ENCODE results near the gene EPHB4.

Gene EPHB4

DNA sequence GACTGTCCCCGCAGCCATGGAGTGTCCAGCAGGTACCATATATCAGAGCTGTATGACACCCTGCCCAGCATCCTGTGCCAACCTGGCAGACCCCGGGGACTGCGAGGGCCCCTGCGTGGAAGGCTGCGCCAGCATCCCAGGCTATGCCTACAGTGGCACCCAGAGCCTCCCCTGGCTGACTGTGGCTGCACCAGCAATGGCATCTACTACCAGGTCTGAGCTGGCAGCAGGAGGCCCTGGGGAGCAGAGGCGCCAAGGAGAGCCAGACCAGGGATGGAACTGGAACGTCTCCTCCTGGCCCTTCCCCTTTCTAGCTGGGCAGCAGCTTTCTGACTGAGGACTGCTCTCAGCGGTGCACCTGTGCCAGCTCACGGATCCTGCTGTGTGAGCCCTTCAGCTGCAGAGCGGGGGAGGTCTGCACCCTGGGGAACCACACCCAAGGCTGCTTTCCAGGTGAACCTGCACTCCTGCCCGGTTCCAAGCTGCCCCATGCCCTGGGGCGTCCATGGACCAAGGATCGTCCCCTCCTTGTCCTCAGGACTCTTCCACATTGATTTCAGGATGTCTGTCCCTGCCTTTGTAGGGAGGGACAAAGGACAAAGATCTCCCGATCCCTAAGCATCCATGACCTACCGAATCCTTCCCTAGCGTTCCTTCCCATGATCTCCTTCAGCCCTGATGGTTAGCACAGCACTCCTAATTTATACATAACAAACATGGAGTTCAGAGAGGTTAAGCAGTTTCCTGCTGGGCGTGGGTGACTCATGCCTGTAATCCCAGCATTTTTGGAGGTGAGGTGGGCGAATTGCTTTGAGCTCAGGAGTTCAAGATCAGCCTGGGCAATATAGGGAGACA is 33.3 kb downstream of the EPHB4 start:
- TF ChIP-seq CTCF (IDR thresholded peaks at IDR 0.05; ENCODE audit: control extremely low read depth, extremely low read depth, low read depth, missing control alignments): no peak
- CTCF ChIA-PET: interaction anchor here (1.4 to 3.3 kb wide), 3 partner anchors 12 to 88 kb away, joined by 3 to 24 read pairs (median 6); partner anchors contain the start of genes POP7 and SLC12A9
- POLR2A ChIA-PET: no interaction called here
- DNase-seq (ENCODE audit: extremely low spot score): no peak

GRCh38 chr7:100791881-100792666 is 35.2 kb downstream of the EPHB4 start:
- no peak for DNase-seq (ENCODE audit: extremely low spot score)
- ChIA-PET CTCF (interaction anchor here (0.9 kb wide), 1 partner anchor 9 kb away, joined by 3 read pairs; no protein-coding TSS in a partner anchor), POLR2A (interaction anchor here (0.5 to 0.6 kb wide), 2 partner anchors 142 to 158 kb away, joined by 3 read pairs; no protein-coding TSS in a partner anchor)
- no peak for TF ChIP-seq CTCF (IDR thresholded peaks at IDR 0.05; ENCODE audit: control extremely low read depth, extremely low read depth, low read depth, missing control alignments)

- no peak for DNase-seq (ENCODE audit: extremely low spot score)
- ChIA-PET CTCF (interaction anchor here (1.4 to 3.2 kb wide), 5 partner anchors 11 to 64 kb away, joined by 3 to 15 read pairs (median 9); partner anchors contain the start of gene SLC12A9), POLR2A (no interaction called here)
These were observed 38.3 kb downstream of the EPHB4 start for GRCh38 chr7:100789055-100789454.

DNA sequence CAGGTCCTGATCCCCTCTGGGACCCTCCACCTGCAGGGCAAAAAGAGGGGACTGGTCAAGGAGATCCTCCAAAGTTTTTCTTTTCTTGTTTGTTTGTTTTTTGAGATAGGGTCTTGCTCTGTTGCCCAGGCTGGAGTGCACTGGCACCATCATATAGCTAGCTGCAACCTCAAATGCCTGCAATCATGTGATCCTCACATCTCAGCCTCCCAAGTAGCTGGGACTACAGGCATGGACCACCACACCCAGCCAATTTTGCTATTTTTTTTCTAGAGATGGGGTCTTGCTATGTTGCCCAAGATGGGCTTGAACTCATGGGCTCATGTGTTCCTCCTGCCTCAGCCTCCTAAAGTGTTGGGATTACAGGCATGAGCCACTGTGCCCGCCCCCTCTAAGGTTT is 41.0 kb downstream of the EPHB4 start:
- POLR2A ChIA-PET: no interaction called here
- TF ChIP-seq CTCF (IDR thresholded peaks at IDR 0.05; ENCODE audit: control extremely low read depth, extremely low read depth, low read depth, missing control alignments): no peak
- DNase-seq (ENCODE audit: extremely low spot score): no peak
- CTCF ChIA-PET: interaction anchor here (0.9 to 2.7 kb wide), 3 partner anchors 10 to 66 kb away, joined by 3 to 9 read pairs (median 4); partner anchors contain the start of gene SLC12A9

More at GRCh38 chr7:100789055-100789454, 38.3 kb downstream of the EPHB4 start:
- no peak for TF ChIP-seq CTCF (IDR thresholded peaks at IDR 0.05; ENCODE audit: control extremely low read depth, extremely low read depth, low read depth, missing control alignments)

- no peak for DNase-seq (ENCODE audit: extremely low spot score)
- ChIA-PET POLR2A (no interaction called here), CTCF (interaction anchor here (0.6 to 1.5 kb wide), 2 partner anchors 10 to 67 kb away, joined by 3 to 4 read pairs; partner anchors contain the start of gene SLC12A9)
- TF ChIP-seq CTCF (IDR thresholded peaks at IDR 0.05; ENCODE audit: control extremely low read depth, extremely low read depth, low read depth, missing control alignments): no peak
These were observed 41.4 kb downstream of the EPHB4 start for GRCh38 chr7:100785878-100786277.

DNA sequence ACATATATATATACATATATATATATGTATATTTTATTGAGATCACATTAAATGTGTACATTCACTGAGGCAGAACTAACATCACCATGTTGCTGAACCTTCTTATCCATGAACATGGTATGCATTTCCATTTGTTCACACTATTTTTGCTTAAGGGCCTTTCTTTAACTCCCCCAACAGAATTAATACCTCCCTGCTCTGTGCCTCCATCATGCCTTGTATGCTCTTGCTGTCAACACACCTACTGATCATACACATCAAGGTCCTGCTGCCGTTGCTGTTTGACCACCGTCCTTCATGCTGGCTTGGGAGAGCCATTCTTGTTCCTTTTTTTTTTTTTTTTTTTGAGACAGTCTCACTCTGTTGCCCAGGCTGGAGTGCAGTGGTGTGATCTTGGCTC is 43.5 kb downstream of the EPHB4 start:
- no peak for DNase-seq (ENCODE audit: extremely low spot score)
- no peak for TF ChIP-seq CTCF (IDR thresholded peaks at IDR 0.05; ENCODE audit: control extremely low read depth, extremely low read depth, low read depth, missing control alignments)
- POLR2A ChIA-PET: no interaction called here
- CTCF ChIA-PET: interaction anchor here (1.0 to 2.6 kb wide), 4 partner anchors 11 to 265 kb away, joined by 3 to 6 read pairs (median 5); no protein-coding TSS in a partner anchor
